Measurements from ENCODE around the gene ATP8A2.
A peak's percentile ranks its signal among the peaks of the same experiment; 100 is the strongest.

The ATP8A2 gene

GRCh38 chr13:25733696-25734435, 362.1 kb downstream of the ATP8A2 start:
- FAIRE-seq = no peak

GRCh38 chr13:25738342-25739196, 366.8 kb downstream of the ATP8A2 start:
- peak; percentile 86 for FAIRE-seq

GRCh38 chr13:25739376-25739775, 367.6 kb downstream of the ATP8A2 start:
- FAIRE-seq = no peak

- no peak for FAIRE-seq
Measured at GRCh38 chr13:25741796-25742195, 370.0 kb downstream of the ATP8A2 start.

- no peak for FAIRE-seq
Measured at GRCh38 chr13:25742220-25742619, 370.4 kb downstream of the ATP8A2 start.

DNA sequence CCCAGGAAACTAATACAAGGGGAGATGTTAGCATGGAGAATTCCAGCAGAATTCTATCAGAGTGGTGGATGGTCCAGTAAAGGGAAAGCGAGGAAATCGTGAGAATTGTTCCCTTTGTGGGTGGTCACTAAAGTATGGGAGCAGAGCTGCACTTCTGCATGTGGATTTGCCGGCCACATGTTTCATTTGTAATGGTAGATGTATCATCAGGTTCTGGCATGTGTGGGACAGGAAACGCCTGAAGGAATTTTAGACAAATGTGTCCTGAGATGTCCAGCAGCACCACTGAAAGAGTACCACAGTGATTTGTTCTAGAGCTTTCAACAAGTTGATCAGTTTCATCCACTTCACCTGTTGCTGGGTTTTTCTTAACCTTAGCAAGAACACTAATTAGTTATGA, 371.6 kb downstream of the ATP8A2 start:
- FAIRE-seq = no peak

DNA sequence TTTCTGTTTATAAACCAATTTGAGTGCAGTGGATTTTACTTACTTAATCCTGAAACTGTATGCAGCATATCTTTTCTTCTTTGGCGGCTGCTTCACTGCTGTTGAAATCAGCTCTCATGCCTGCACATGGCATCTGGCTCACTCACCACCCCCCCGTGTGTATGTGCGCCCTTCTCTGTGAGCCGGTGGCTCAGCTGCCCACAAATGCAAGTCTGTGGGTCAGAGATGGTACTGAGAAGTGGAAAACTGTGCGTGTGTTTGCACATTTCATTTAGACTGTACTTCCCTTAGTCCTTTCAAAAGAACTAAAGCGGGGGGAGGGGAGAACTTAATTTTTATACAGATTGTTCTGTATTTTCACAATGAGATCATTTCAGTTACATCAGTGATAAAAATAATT, 372.4 kb downstream of the ATP8A2 start:
- FAIRE-seq = no peak

- no peak for FAIRE-seq
Measured at GRCh38 chr13:25746131-25746530, 374.4 kb downstream of the ATP8A2 start.

DNA sequence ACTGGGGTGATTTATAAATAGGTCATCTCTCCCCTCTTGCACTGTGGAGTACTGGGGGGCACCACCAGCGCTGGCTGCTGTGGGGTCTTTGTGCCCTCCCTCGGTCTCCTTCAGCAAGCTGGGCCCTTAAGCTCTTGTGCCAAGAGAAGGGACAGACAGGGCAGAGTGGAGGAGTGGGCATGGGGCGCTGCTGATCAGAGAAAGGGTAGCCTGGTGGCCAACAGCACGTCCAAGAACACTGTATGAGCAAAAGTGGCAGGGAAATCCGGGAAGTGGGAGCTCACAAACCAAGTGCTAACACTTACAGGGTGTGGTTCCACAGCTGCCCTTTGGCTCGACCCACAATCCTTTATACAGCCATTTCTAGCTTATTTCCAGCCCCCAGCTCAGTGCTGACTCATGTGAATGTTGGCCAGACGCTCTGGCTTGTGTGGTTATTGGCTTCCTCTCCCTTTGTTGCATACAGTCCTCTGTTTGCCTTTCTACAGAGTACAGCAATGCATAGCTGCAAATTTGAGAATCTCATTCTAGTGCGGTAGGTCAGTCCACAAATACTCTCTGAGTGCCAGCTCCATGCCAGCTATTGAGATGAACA, 381.3 kb downstream of the ATP8A2 start:
- no peak for FAIRE-seq

- no peak for FAIRE-seq
Measured at GRCh38 chr13:25753976-25754375, 382.2 kb downstream of the ATP8A2 start.

DNA sequence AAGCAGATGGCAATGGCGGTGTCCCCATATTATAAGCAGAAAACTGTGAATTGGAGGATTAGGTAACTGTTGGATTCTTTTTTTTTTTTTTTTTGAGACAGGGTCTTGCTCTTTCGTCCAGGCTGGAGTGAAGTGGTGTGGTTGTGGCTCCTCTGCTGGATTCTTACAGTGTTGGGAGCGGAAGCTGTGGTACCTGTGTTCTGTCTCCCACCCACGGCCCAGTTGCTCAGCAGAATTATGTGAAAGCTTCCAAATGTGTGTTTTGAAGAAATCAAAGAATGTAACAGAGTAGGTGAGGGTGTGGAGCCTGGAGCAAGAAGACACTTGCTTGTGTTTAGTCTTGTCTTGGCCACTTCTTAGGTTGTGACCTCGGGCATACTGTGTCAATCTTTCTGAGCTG, 384.5 kb downstream of the ATP8A2 start:
- FAIRE-seq = no peak

DNA sequence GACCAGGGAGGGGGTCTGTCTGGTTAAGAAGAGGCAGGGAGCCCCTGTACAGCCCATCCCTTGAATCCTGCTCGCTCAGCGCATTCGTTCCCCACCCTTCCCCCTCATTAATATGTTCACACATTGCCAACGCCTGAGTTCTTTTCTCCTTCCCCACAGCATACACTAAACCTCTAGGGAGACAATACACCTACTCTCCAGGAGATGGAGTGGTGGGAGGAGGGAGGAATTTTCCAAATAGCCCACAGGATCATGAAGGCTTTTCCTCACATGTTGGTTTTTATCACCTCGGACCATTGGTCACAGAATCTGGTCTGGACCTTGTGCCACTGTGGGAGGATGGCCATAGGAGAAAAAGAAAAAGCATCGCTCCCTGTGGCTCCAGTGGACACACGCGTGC, 385.1 kb downstream of the ATP8A2 start:
- FAIRE-seq = no peak

DNA sequence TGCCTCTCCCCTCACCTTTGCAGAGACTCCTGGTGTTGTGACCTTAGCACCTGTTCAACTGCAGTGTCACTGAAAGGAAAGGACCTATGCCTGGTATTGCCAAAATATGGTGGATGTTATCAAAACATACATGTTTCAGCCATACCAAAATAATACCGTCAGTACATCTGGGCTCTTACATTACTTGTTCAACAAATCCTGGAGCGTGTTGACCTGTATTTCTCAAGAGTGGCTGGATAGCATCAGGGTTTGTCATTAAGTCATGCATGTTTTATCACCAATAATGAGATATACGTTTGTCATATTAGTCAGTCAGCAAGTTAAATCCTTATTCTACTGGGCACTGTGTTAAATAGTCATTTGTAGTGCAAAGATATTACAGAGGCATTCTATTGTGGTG, 389.3 kb downstream of the ATP8A2 start:
- FAIRE-seq = no peak

- FAIRE-seq = no peak
Measured at GRCh38 chr13:25762281-25762680, 390.5 kb downstream of the ATP8A2 start.

GRCh38 chr13:25762795-25763377, 391.1 kb downstream of the ATP8A2 start:
- FAIRE-seq = no peak

DNA sequence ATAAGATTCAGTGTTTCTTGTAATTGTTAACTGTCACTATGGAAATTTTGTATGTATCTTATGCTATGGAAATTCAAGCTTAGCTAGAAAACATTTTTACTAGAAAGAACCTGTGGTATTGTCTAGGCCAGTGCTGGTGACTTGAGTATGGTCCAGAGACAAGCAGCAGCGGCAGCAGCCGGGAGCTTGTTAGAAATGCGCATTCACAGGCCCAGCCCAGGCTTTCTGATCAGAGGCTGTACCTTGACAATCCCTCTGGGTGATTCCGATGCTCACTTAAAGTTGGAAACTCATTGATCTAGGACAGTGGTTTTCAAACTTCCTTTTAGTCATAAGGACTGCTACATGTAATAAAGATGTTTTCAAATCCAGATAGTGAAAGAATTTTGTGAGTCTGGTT, 392.6 kb downstream of the ATP8A2 start:
- no peak for FAIRE-seq

- no peak for FAIRE-seq
Measured at GRCh38 chr13:25765266-25765665, 393.5 kb downstream of the ATP8A2 start.

- FAIRE-seq = no peak
Measured at GRCh38 chr13:25766576-25766975, 394.8 kb downstream of the ATP8A2 start.

GRCh38 chr13:25766991-25767390, 395.2 kb downstream of the ATP8A2 start:
- no peak for FAIRE-seq

DNA sequence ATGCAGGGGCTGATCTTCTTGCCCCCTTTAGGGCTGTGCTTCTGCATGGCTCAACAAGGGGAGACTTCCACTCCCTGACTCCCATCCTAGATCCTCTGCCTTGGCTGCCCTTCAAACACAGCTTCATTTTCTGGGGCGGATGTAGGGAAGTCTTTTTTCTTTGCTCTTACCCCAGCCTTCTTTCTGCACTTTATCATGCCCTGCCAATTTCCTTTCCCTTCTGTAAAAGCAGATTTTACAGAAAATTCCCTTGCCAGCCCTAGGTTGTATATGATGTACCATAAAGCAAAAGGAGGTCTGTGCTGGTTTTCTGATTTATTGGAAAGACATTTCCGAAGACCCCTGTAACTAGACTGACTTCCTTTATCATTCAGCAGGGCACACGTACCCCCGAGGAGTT, 396.6 kb downstream of the ATP8A2 start:
- no peak for FAIRE-seq

DNA sequence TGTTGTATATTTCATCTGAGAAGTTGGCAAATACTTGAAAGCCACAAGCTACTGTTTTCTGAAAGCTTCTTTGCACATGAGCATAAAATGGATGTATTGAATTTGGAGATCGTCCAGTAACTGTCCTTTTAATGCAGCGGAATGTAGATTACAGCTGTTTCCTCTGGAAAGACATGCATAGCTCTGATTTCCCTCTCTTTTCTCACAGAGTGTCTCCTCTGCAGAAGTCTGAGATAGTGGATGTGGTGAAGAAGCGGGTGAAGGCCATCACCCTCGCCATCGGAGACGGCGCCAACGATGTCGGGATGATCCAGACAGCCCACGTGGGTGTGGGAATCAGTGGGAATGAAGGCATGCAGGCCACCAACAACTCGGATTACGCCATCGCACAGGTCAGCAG, 397.1 kb downstream of the ATP8A2 start:
- no peak for FAIRE-seq

DNA sequence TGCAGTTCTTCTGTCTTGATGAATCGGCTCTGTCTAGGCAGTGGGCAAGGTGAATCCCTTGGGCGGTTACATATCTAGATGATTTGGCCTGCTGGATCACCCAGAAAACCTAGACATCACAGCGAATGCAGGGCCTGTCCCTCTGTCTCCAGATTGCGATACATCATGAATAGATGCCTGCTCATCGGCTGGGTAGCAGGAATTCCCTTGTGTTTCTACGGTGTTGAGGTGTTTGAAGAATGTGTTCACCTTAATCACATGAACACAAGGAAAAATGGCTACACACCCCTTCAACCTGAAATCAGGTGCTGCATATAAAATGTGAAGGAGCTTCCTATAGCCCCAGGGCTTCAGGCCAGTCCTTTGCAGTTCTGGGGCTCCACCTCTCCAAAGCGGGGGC, 398.8 kb downstream of the ATP8A2 start:
- FAIRE-seq = no peak

- FAIRE-seq = no peak
Measured at GRCh38 chr13:25771202-25771601, 399.4 kb downstream of the ATP8A2 start.

Measured in islet of Langerhans (tissue), 1 donor.